HEK293 (cell line): ENCODE results near the gene DNAH1.

Experiments used
- BCL11A ChIP-seq: fragments of 450-650 bp; formaldehyde crosslinking; IDR thresholded peaks from 2 replicates; pipeline ENCODE4 v1.5.1; 2016; ENCODE audit warnings: low read depth, missing biosample characterization, missing genetic modification characterization
- CTCF ChIP-seq: fragments of 450-650 bp; formaldehyde crosslinking; IDR thresholded peaks from 2 replicates; pipeline ENCODE4 v1.5.1; 2016; ENCODE audit warnings: missing biosample characterization, missing genetic modification characterization
- PRDM1 ChIP-seq: fragments of 450-650 bp; formaldehyde crosslinking; IDR thresholded peaks from 2 replicates; pipeline ENCODE4; 2016; ENCODE audit warnings: missing biosample characterization, missing genetic modification characterization
- PRDM10 ChIP-seq: fragments of 450-650 bp; formaldehyde crosslinking; IDR thresholded peaks from 2 replicates; pipeline ENCODE4 v1.5.1; 2016; ENCODE audit warnings: missing biosample characterization, missing genetic modification characterization
- ZBTB49 ChIP-seq: fragments of 450-650 bp; formaldehyde crosslinking; IDR thresholded peaks from 2 replicates; pipeline ENCODE4 v1.5.1; 2016; ENCODE audit warnings: missing biosample characterization, missing genetic modification characterization, low read depth
- ZBTB6 ChIP-seq: fragments of 450-650 bp; formaldehyde crosslinking; IDR thresholded peaks from 2 replicates; pipeline ENCODE4 v1.5.1; 2017; ENCODE audit warnings: missing biosample characterization, missing genetic modification characterization
- ZNF24 ChIP-seq: fragments of 450-650 bp; formaldehyde crosslinking; IDR thresholded peaks from 2 replicates; pipeline ENCODE4 v1.5.1; 2016; ENCODE audit warnings: missing biosample characterization, missing genetic modification characterization
- ZNF707 ChIP-seq: fragments of 450-650 bp; formaldehyde crosslinking; IDR thresholded peaks from 2 replicates; pipeline ENCODE4 v1.5.1; 2016; ENCODE audit warnings: missing biosample characterization, missing genetic modification characterization
- ZNF776 ChIP-seq: fragments of 450-650 bp; formaldehyde crosslinking; IDR thresholded peaks from 2 replicates; pipeline ENCODE4 v1.5.0; 2017; ENCODE audit warnings: missing biosample characterization, missing genetic modification characterization, borderline replicate concordance
- ZNF791 ChIP-seq: fragments of 450-650 bp; formaldehyde crosslinking; IDR thresholded peaks from 2 replicates; pipeline ENCODE4 v1.5.1; 2016; ENCODE audit warnings: missing biosample characterization, missing genetic modification characterization

- TF ChIP-seq ZNF24 (tag by site-specific recombination) (no peak), ZNF707 (tag by site-specific recombination) (no peak), CTCF (tag by site-specific recombination) (no peak), ZNF776 (no peak), BCL11A (tag by site-specific recombination) (no peak), ZNF791 (no peak), PRDM10 (tag by site-specific recombination) (no peak), ZBTB6 (tag by site-specific recombination) (no peak), ZBTB49 (tag by site-specific recombination) (no peak), PRDM1 (tag by site-specific recombination) (no peak)
These were observed 2.3 kb upstream of the DNAH1 start for GRCh38 chr3:52313774-52314188.
